A549 (cell line): Measurements from ENCODE around the gene OR56A3.

ENCODE experiments used
- CTCF ChIP-seq: fragments of >200 bp; sonication (Bioruptor Twin); formaldehyde crosslinking; IDR thresholded peaks from 3 replicates; pipeline ENCODE4 v1.5.1; 2016
- HOXB5 ChIP-seq: fragments of 250-450 bp; sonication (Bioruptor Pico); IDR thresholded peaks from 2 replicates; pipeline ENCODE4 v1.5.0; 2020; ENCODE audit warnings: mild to moderate bottlenecking, moderate library complexity
- MAZ ChIP-seq: fragments of 150-350 bp; IDR thresholded peaks from 2 replicates; pipeline ENCODE4 v1.6.1; 2014; ENCODE audit warnings: antibody characterized with exemption, low read depth, low read length, borderline replicate concordance
- MYC ChIP-seq: IDR thresholded peaks from 2 replicates; pipeline ENCODE4 v1.6.1; 2012; ENCODE audit warnings: mild to moderate bottlenecking, inconsistent platforms, low read length, improper control_type of control experiment, borderline replicate concordance
- NR3C1 ChIP-seq: fragments of >200 bp; sonication (Bioruptor Twin); formaldehyde crosslinking; IDR thresholded peaks from 3 replicates; pipeline ENCODE4 v1.6.1; 2017
- USF2 ChIP-seq: fragments of 450-650 bp; IDR thresholded peaks from 2 replicates; pipeline ENCODE4 v1.6.1; 2014; ENCODE audit warnings: antibody characterized with exemption
- ZSCAN20 ChIP-seq: fragments of 250-450 bp; sonication (Bioruptor Pico); IDR thresholded peaks from 2 replicates; pipeline ENCODE4 v1.8.0; 2022; ENCODE audit warnings: mild to moderate bottlenecking, moderate library complexity

- TF ChIP-seq CTCF (no peak), USF2 (no peak), MYC (no peak), NR3C1 (no peak), ZSCAN20 (CRISPR knock-in tag) (no peak), HOXB5 (no peak), MAZ (no peak)
These were observed 4.0 kb upstream of the OR56A3 start for GRCh38 chr11:5937868-5938602.
